ENCODE results near the gene HSPB1. TPM values are rescaled to one million over a fixed set of nuclear protein-coding genes. Genes with fewer than 3 reads are reported as not detected.
"Not testable (repeated sequence)": the region's sequence is repeated elsewhere in the genome, so short reads cannot be mapped to it uniquely, and the experiment has no call there.

Gene HSPB1
- total RNA-seq, 2 donors from 2014 or later, result 327 to 513 TPM

DNA sequence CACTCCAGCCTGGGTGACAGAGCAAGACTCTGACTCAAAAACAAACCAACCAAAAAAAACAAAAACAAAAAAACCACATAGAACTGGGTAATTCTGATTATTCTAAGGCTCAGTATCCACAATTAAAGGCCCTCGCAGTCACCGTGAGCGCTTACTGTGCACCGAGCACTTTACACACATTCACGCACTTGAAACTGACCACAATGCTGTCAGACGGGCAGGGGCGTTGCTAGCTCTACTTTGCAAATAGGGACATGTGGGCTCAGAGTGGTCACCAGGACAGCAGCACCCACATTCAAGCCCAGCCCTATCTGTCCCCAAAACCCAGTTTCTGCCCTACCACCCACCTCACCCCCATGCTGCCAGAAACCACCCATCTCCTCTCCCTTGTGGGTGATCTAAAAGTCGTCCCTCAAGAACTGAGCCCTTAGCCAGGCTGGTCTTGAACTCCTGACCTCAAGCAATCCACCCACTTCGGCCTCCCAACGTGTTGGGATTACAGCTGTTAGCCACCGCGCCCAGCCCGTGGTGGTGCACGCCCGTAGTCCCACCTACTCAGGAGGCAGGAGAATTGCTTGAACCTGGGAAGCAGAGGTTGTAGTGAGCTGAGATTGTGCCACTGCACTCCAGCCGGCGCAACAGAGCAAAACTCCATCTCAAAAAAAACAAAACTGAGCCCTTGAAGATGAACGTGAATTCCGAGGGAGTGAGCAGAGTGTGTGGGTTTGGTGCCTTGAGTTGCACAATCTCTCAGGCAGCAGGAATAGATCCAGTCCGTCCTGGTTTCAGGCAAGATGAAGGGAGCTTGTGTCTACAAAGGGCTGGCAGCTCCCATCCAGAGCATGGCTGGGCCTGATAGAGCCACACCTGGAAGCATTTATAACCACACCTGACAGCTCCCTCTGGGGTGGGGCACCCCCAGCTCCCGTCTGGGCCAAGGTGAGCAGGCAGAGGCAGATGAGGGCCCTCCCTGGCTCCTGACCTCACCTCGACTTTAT lies 5.4 kb upstream of the HSPB1 start:
- ATAC-seq (peak; percentile 83), DNase-seq (peak; percentile 84 to 95)
- intact Hi-C loops (cut with DNase I, micrococcal nuclease), result no loop called here

GRCh38 chr7:76300166-76300731 lies 2.2 kb upstream of the HSPB1 start:
- intact Hi-C loops (cut with DNase I, micrococcal nuclease), result no loop called here
- DNase-seq (peak in 1 of 2 donors; percentile 42), ATAC-seq (no peak)

- ATAC-seq (no peak), DNase-seq (no peak)
- intact Hi-C loops (cut with DNase I, micrococcal nuclease), result no loop called here
Observed at GRCh38 chr7:76301000-76301399, 1.5 kb upstream of the HSPB1 start.

- peak; percentile 93 for DNase-seq
- intact Hi-C loops (cut with DNase I, micrococcal nuclease), result no loop called here
- ATAC-seq, result peak; percentile 65
Observed at GRCh38 chr7:76303202-76304147, 1.0 kb downstream of the HSPB1 start.

DNA sequence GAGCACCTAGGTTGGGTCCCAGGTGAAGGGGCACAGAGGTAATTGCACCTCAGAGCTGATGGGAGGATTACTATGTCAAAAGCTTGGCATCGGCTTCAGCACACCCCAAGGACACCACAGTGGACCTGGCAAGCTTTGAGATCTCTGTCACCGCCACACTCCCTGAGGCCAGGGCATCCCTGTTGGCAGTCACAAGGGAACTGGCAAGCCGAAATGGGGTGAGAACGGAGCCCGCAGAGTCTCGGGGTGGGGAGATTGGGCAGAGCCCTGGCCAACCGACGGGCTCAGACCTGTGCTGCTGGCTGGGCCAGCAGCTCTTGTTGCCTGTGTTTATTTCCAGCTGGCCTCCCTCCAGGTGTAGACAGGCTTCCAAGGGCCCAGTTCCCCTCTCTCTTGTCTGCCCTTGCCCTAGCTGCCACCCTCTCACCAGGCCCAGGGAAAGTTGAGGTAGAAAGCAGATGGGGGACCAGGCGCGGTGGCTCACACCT lies 2.5 kb downstream of the HSPB1 start:
- DNase-seq (peak in 1 of 2 donors; percentile 82), ATAC-seq (no peak)
- intact Hi-C loops (cut with DNase I, micrococcal nuclease), result no loop called here

DNA sequence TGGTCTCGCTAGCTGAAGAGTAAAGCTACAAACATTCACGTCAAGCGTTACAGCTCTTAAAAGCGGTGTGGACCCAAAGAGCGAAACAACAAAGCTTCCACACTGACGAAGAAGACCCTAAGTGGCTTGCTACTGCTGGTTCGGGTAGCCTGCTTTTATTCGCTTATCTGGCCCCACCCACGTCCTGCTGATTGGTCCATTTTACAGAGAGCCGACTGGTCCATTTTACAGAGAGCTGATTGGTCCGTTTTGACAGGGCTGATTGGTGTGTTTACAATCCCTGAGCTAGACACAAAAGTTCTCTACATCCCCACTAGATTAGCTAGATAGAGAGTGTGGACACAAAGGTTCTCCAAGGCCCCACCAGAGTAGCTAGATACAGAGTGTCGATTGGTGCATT lies 6.4 kb downstream of the HSPB1 start:
- intact Hi-C loops (cut with DNase I, micrococcal nuclease); ATAC-seq; DNase-seq: not testable (repeated sequence)

GRCh38 chr7:76309341-76310101 lies 7.0 kb downstream of the HSPB1 start:
- intact Hi-C loops (cut with DNase I, micrococcal nuclease); ATAC-seq; DNase-seq: not testable (repeated sequence)

DNA sequence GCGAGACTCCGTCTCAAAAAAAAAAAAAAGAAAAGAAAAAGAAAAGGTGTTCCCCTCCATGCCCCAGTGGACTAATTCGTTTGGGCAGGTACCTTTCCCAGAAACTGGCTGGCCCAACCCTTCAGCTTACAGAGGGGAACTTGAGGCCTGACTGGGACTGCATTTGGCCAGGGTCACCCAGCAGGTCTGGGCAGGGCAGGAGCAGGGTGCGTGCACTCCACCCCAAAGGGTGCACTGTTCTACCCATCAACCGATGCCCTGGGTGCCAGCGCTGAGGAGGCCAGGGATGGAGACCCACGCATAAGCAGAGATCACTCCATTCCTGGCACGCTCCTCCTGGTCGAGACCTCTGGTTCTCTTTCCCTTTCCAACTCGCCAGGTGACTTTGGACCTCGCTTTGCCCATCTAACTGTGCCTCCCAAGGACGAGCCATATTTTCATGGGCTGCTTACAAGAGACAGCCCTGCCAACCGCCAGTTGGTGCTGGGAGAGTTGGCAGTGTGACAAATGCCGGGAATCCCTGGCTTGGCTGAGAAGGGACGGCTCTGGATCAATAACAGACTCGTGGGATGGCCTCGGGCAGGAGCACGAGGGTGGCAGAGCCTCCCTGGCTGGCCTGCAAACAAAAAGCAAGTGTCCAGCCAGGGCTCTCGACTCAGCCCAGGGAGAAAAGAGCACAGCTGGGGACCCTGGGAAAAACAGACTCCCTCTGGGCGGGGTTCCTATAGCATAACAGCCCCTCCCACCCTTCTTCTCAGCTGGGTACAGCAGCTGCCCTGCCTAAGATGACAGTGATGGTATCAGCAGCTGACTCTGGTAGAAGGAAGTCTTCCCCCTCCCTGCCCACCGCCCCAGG lies 7.9 kb downstream of the HSPB1 start:
- ATAC-seq (peak; percentile 62), DNase-seq (peak; percentile 51 to 60)
- intact Hi-C loops (cut with DNase I, micrococcal nuclease), result no loop called here

GRCh38 chr7:76311838-76312237 lies 9.4 kb downstream of the HSPB1 start:
- intact Hi-C loops (cut with DNase I, micrococcal nuclease); DNase-seq; ATAC-seq: not testable (repeated sequence)

GRCh38 chr7:76314042-76314721 lies 11.7 kb downstream of the HSPB1 start:
- ATAC-seq (peak; percentile 56), DNase-seq (peak; percentile 94 to 99)
- intact Hi-C loops (cut with DNase I, micrococcal nuclease), result no loop called here

DNA sequence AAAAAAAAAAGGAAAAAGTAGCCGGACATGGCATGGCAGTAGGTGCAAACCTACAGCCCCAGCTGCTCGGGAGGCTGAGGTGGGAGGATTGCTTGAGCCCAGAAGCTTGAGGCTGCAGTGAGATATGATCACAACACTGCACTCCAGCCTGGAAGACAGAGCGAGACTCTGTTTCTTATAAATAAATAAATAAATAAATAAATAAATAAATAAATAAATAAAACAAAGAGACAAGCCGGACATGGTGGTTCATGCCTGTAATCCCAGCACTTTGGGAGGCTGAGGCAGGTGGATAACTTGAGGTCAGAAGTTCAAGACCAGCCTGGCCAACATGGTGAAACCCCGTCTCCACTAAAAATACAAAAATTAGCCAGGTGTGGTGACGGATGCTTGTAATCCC lies 12.3 kb downstream of the HSPB1 start:
- intact Hi-C loops (cut with DNase I, micrococcal nuclease); DNase-seq; ATAC-seq: not testable (repeated sequence)

- DNase-seq (peak in 1 of 2 donors; percentile 50), ATAC-seq (no peak)
- intact Hi-C loops (cut with DNase I, micrococcal nuclease), result no loop called here
Observed at GRCh38 chr7:76315364-76315763, 12.9 kb downstream of the HSPB1 start.

DNA sequence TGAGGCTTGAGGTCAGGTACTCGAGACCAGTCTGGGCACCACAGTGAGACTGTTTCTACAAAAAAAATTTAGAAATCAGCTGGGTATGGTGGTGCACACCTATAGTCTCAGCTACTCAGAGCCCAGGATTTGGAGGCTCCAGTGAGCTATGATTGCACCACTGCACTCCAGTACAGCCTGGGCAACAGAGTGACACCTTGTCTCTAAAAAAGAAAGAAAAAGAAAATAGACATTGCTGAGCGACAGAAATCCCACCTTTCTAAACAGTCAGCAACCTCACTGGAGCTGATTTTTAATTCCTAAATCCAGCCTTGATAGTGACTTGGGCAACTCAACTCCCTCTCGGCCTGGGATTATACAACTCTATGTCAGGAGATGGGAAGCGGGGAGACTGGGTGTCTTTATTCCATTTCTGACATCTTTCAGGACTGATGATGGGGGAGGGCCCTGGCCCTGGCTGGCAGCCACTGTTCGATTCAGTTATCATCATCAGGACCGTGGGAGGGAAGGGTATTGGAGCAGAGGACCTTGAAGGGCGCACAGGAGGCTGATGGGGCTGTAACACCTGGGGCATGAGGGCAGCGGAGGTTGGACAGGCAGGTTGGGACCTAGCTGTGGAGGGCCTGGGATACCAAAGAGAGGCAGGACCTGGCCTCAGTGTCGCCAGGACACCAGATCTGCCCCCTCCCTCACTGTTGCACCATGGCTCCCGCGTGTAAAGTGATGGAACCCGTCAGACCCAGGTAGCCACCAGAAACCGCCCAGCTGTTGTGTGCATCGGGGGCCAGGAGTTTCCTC lies 14.7 kb downstream of the HSPB1 start:
- DNase-seq (peak in 1 of 2 donors; percentile 40), ATAC-seq (no peak)
- intact Hi-C loops (cut with DNase I, micrococcal nuclease), result no loop called here

DNA sequence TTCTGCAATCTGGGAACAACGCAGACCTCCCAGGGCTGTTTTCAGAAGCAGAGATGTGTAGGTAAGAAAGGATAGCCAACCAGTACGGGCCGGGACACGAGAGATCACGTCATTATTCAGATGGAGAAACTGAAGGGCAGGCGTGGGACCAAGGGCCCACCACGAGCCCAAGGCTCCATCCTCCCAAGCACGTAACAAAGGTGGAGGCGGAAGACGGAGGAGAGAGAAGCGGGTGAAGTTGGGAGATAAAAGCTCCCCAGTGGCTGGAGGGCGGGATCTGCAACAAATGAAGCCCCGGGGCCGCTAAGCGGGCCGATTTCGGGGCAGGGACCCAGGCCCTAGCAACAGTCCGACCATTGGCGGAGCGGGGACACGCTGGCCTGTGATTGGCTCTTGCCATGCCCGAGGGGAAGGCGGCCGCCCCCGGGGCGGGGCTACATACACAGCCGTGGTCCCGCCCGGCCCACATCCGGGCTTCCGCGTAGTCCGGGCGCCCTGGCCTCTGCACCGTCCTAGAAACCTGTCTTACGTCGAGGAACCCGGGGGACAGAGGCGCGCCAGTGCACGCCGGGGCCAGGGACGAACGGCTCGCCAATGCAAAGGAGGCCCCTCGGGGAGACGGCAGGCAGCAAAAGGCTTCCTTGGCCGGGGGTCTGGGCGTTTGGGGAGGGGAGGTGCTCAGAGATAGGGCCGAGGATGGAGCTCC lies 15.5 kb downstream of the HSPB1 start:
- intact Hi-C loops (cut with DNase I, micrococcal nuclease), result no loop called here
- ATAC-seq, result peak; percentile 88
- peak; percentile 98 for DNase-seq
